Liver (tissue), 9 donors: ENCODE measurements around the gene RNF39. TPM values are rescaled to one million over a fixed set of nuclear protein-coding genes. Genes with fewer than 3 reads are reported as not detected.
"Not testable (repeated sequence)": the region's sequence is repeated elsewhere in the genome, so short reads cannot be mapped to it uniquely, and the experiment has no call there.

Source experiments
- DNase-seq: peaks from one replicate; pipeline ENCODE4 v3.0.0-alpha.2; 2017; ENCODE audit warnings: low spot score
- H3K27ac ChIP-seq, 2 donors: one replicate each; pipeline ENCODE4 v1.7.0; 2013; ENCODE audit warnings: inconsistent platforms in 2 of 2, low read length in 2 of 2, control low read depth in 1 of 2, low read depth in 1 of 2, mild to moderate bottlenecking in 1 of 2
- H3K27me3 ChIP-seq, 4 donors: one replicate each; pipeline versions ENCODE4 v1.6.1 to v1.7.0; 2013; ENCODE audit warnings: low read length in 3 of 4, inconsistent platforms in 1 of 4, mild to moderate bottlenecking in 1 of 4, moderate library complexity in 1 of 4; ENCODE audit not compliant: control insufficient read depth in 4 of 4, insufficient read depth in 4 of 4
- H3K36me3 ChIP-seq, 4 donors: one replicate each; pipeline versions ENCODE4 v1.6.1 to v1.7.0; 2013; ENCODE audit warnings: low read length in 3 of 4, mild to moderate bottlenecking in 3 of 4, low read depth in 1 of 4, moderate library complexity in 1 of 4; ENCODE audit not compliant: control insufficient read depth in 4 of 4, insufficient read depth in 3 of 4
- H3K4me1 ChIP-seq, 4 donors: one replicate each; pipeline versions ENCODE4 v1.6.1 to v1.7.0; 2013; ENCODE audit warnings: low read length in 3 of 4, mild to moderate bottlenecking in 3 of 4, moderate library complexity in 1 of 4; ENCODE audit not compliant: control insufficient read depth in 4 of 4, insufficient read depth in 4 of 4
- H3K4me3 ChIP-seq, 3 donors: one replicate each; pipeline versions ENCODE4 v1.6.1 to v1.7.0; 2013; ENCODE audit warnings: low read length in 3 of 3, control low read depth in 1 of 3, low read depth in 1 of 3, mild to moderate bottlenecking in 1 of 3
- H3K9ac ChIP-seq, 2 donors: one replicate each; pipeline ENCODE4 v1.7.0; 2013; ENCODE audit warnings: low read length in 2 of 2, mild to moderate bottlenecking in 2 of 2, moderate library complexity in 2 of 2, control low read depth in 1 of 2, low read depth in 1 of 2
- H3K9me3 ChIP-seq, 4 donors: one replicate each; pipeline versions ENCODE4 v1.6.1 to v1.7.0; 2013; ENCODE audit warnings: low read length in 3 of 4; ENCODE audit not compliant: control insufficient read depth in 4 of 4
- ATF3 ChIP-seq: IDR thresholded peaks from 2 replicates; pipeline ENCODE4 v1.6.1; 2016; ENCODE audit warnings: antibody characterized with exemption
- EGR1 ChIP-seq, 2 donors: IDR thresholded peaks; 2 replicates each; pipeline ENCODE4 v1.6.1; 2016 to 2018; ENCODE audit warnings: antibody characterized with exemption in 2 of 2, low read depth in 2 of 2
- FOXA1 ChIP-seq: IDR thresholded peaks from 2 replicates; pipeline ENCODE4 v1.6.1; 2016; ENCODE audit warnings: antibody characterized with exemption
- FOXA2 ChIP-seq: IDR thresholded peaks from 2 replicates; pipeline ENCODE4 v1.6.1; 2016; ENCODE audit warnings: antibody characterized with exemption
- GABPA ChIP-seq, 2 donors: IDR thresholded peaks in 1 of 2; conservative IDR thresholded peaks in 1 of 2; 2 replicates each; pipeline ENCODE4 v1.6.1; 2016; ENCODE audit warnings: antibody characterized with exemption in 2 of 2, mild to moderate bottlenecking in 1 of 2, moderate library complexity in 1 of 2
- HNF4A ChIP-seq, 2 donors: conservative IDR thresholded peaks; 2 replicates each; pipeline ENCODE4 v1.6.1; 2016; ENCODE audit warnings: antibody characterized with exemption in 2 of 2, mild to moderate bottlenecking in 2 of 2
- HNF4G ChIP-seq: IDR thresholded peaks from 2 replicates; pipeline ENCODE4 v1.6.1; 2016; ENCODE audit warnings: antibody characterized with exemption
- JUND ChIP-seq, 2 donors: IDR thresholded peaks; 2 replicates each; pipeline ENCODE4 v1.6.1; 2016; ENCODE audit warnings: antibody characterized with exemption in 2 of 2
- MAX ChIP-seq: IDR thresholded peaks from 2 replicates; pipeline ENCODE4 v1.6.1; 2016; ENCODE audit warnings: antibody characterized with exemption
- RAD21 ChIP-seq, 2 donors: IDR thresholded peaks; 2 replicates each; pipeline ENCODE4 v1.6.1; 2016; ENCODE audit warnings: antibody characterized with exemption in 2 of 2, mild to moderate bottlenecking in 2 of 2
- RXRA ChIP-seq, 2 donors: IDR thresholded peaks; 2 replicates each; pipeline ENCODE4 v1.6.1; 2017 to 2018; ENCODE audit warnings: antibody characterized with exemption in 2 of 2, mild to moderate bottlenecking in 1 of 2
- SP1 ChIP-seq: IDR thresholded peaks from 2 replicates; pipeline ENCODE4 v1.6.1; 2018; ENCODE audit warnings: antibody characterized with exemption, mild to moderate bottlenecking
- YY1 ChIP-seq: IDR thresholded peaks from 2 replicates; pipeline ENCODE4 v1.6.1; 2016; ENCODE audit warnings: antibody characterized with exemption, mild to moderate bottlenecking
- WGBS: extraction: QIAGEN DNeasy Blood & Tissue Kit; methylation state at CpG from one replicate; pipeline ENCODE4 v1.1.7; 2013; 5-methylcytosine and 5-hydroxymethylcytosine counted together
- polyA plus RNA-seq, 2 donors: library from polyadenylated mRNA; stranded (reverse) in 1 of 2; unstranded in 1 of 2; fragments of 200-250 nt in 1 of 2; fragments of >200 nt in 1 of 2; fragmentation: Nextera tagmentation in 1 of 2; extraction: Ambion mirVana in 1 of 2; gene quantifications; one replicate each; pipeline versions ENCODE4 v1.2.1 to v1.2.3, GENCODE V29; 2013 to 2015
- total RNA-seq, 2 donors: library from RNA; depleted of rRNA; stranded (reverse); fragments of >200 nt; gene quantifications; one replicate each; pipeline ENCODE4 v1.2.3, GENCODE V29; 2014
- TF ChIP-seq, protein P1 (sequence below): IDR thresholded peaks from 2 replicates; pipeline ENCODE4 v1.6.1; 2016; ENCODE audit warnings: antibody characterized with exemption, mild to moderate bottlenecking
- donor health status: healthy.
- donor health status: healthy.
- donor health status: healthy.
- donor health status: healthy.
- donor health status: healthy.

The RNF39 gene
- total and polyA plus RNA-seq, 4 donors: 0.03 to 0.13 TPM; not detected in 2

GRCh38 chr6:30035784-30036183 is 39.8 kb downstream of the RNF39 start:
- WGBS: 96% methylated on average over 1 of the region's 1 CpG
- no peak for DNase-seq
- Histone ChIP-seq H3K4me1 (peaks cover 0 to 5% (median 2%) of the 10 kb centered on the region in 4 donors), H3K27ac (no peak overlapping the region), H3K36me3 (peaks cover 0 to 3% (median 0%) of the 10 kb centered on the region in 4 donors), H3K27me3 (no peaks in the 10 kb centered on the region), H3K4me3 (no peak overlapping the region), H3K9me3 (no peaks in the 10 kb centered on the region), H3K9ac (no peak overlapping the region)
- no peak for TF ChIP-seq GABPA (IDR thresholded peaks at IDR 0.05 in 1 of 2, conservative IDR thresholded peaks at IDR 0.05 in 1 of 2)

- H3K9me3 ChIP-seq, H3K36me3 ChIP-seq, H3K27me3 ChIP-seq, H3K4me1 ChIP-seq, DNase-seq, H3K9ac ChIP-seq, H3K4me3 ChIP-seq, H3K27ac ChIP-seq: not testable (repeated sequence)
- 41% methylated on average over 5 of the region's 5 CpGs for WGBS
- TF ChIP-seq FOXA1: peak; percentile 24
- peak in 1 of 2 donors; percentile 44 for TF ChIP-seq GABPA (IDR thresholded peaks at IDR 0.05 in 1 of 2, conservative IDR thresholded peaks at IDR 0.05 in 1 of 2)
- TF ChIP-seq FOXA2: peak; percentile 65
- peak; percentile 65 for TF ChIP-seq HNF4A (conservative IDR thresholded peaks at IDR 0.05)
- TF ChIP-seq YY1: peak; percentile 50
- peak; percentile 56 for TF ChIP-seq MAX
- TF ChIP-seq ATF3: peak; percentile 93
- TF ChIP-seq RAD21 (IDR thresholded peaks at IDR 0.05): peak; percentile 9 to 37
- TF ChIP-seq HNF4G: peak; percentile 16
- peak; percentile 93 to 96 for TF ChIP-seq JUND (IDR thresholded peaks at IDR 0.05)
- TF ChIP-seq SP1: peak; percentile 73
- TF ChIP-seq RXRA (IDR thresholded peaks at IDR 0.05): peak in 1 of 2 donors; percentile 61
Observed at GRCh38 chr6:30033440-30033839, 42.1 kb downstream of the RNF39 start.

- Histone ChIP-seq H3K9ac (no peak overlapping the region), H3K9me3 (no peaks in the 10 kb centered on the region), H3K36me3 (peaks cover 0 to 3% (median 0%) of the 10 kb centered on the region in 4 donors), H3K4me1 (peaks cover 0 to 5% (median 2%) of the 10 kb centered on the region in 4 donors), H3K27me3 (no peaks in the 10 kb centered on the region), H3K4me3 (no peak overlapping the region), H3K27ac (no peak overlapping the region)
- no peak for DNase-seq
- no peak for TF ChIP-seq HNF4G
- no peak for TF ChIP-seq MAX
- TF ChIP-seq JUND (IDR thresholded peaks at IDR 0.05): no peak
- TF ChIP-seq, protein P1, sequence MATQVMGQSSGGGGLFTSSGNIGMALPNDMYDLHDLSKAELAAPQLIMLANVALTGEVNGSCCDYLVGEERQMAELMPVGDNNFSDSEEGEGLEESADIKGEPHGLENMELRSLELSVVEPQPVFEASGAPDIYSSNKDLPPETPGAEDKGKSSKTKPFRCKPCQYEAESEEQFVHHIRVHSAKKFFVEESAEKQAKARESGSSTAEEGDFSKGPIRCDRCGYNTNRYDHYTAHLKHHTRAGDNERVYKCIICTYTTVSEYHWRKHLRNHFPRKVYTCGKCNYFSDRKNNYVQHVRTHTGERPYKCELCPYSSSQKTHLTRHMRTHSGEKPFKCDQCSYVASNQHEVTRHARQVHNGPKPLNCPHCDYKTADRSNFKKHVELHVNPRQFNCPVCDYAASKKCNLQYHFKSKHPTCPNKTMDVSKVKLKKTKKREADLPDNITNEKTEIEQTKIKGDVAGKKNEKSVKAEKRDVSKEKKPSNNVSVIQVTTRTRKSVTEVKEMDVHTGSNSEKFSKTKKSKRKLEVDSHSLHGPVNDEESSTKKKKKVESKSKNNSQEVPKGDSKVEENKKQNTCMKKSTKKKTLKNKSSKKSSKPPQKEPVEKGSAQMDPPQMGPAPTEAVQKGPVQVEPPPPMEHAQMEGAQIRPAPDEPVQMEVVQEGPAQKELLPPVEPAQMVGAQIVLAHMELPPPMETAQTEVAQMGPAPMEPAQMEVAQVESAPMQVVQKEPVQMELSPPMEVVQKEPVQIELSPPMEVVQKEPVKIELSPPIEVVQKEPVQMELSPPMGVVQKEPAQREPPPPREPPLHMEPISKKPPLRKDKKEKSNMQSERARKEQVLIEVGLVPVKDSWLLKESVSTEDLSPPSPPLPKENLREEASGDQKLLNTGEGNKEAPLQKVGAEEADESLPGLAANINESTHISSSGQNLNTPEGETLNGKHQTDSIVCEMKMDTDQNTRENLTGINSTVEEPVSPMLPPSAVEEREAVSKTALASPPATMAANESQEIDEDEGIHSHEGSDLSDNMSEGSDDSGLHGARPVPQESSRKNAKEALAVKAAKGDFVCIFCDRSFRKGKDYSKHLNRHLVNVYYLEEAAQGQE: no peak
- TF ChIP-seq EGR1 (IDR thresholded peaks at IDR 0.05; ENCODE audit: low read depth in 2 of 2): no peak
Observed at GRCh38 chr6:30031381-30031780, 44.2 kb downstream of the RNF39 start.
